HL-60 (cell line): ENCODE results near the gene STOX2.
"Not testable (repeated sequence)": the region's sequence is repeated elsewhere in the genome, so short reads cannot be mapped to it uniquely, and the experiment has no call there.

Source experiments
- CTCF ChIP-seq: IDR thresholded peaks from one replicate; pipeline ENCODE4 v1.5.1; 2011; ENCODE audit warnings: low read length, control low read depth, inconsistent platforms; ENCODE audit not compliant: insufficient read depth
- GABPA ChIP-seq: IDR thresholded peaks from 2 replicates; pipeline ENCODE4 v1.6.1; 2012; ENCODE audit warnings: low read depth
- POLR2AphosphoS5 ChIP-seq: IDR thresholded peaks from 2 replicates; pipeline ENCODE4 v1.6.1; 2012; ENCODE audit warnings: low read depth
- REST ChIP-seq: IDR thresholded peaks from 2 replicates; pipeline ENCODE4 v1.6.1; 2012; ENCODE audit warnings: low read depth; ENCODE audit not compliant: insufficient replicate concordance
- SPI1 ChIP-seq: IDR thresholded peaks from 2 replicates; pipeline ENCODE4 v1.6.1; 2012; ENCODE audit warnings: low read depth, mild to moderate bottlenecking, borderline replicate concordance

GRCh38 chr4:184051262-184051661 is 146.2 kb downstream of the STOX2 start:
- not testable (repeated sequence) for TF ChIP-seq POLR2AphosphoS5, REST, CTCF, SPI1, GABPA
